ENCODE data around the gene ABCF1. TPM values are rescaled to one million over a fixed set of nuclear protein-coding genes. Genes with fewer than 3 reads are reported as not detected.

Gene ABCF1
- total RNA-seq, 1 donor from 2014 or later = 57.2 TPM

- no peak for TF ChIP-seq CTCF (IDR thresholded peaks at IDR 0.05; ENCODE audit: unreplicated experiment)
- DNase-seq (ENCODE audit: low spot score) = no peak
- Mint-ChIP-seq H3K27me3 (ENCODE audit: unreplicated experiment) (peaks cover 5% of the 10 kb centered on the region), H3K36me3 (ENCODE audit: low read depth, unreplicated experiment) (peaks cover under 1% of the 10 kb centered on the region), H3K27ac (ENCODE audit: unreplicated experiment) (no peak overlapping the region), H3K9me3 (ENCODE audit: unreplicated experiment) (no peaks in the 10 kb centered on the region), H3K4me3 (ENCODE audit: unreplicated experiment) (no peak overlapping the region), H3K4me1 (ENCODE audit: unreplicated experiment) (peaks cover 22% of the 10 kb centered on the region)
Observed at GRCh38 chr6:30537931-30538330, 33.3 kb upstream of the ABCF1 start.

GRCh38 chr6:30541515-30542403 is 29.5 kb upstream of the ABCF1 start:
- peak; percentile 78 for DNase-seq (ENCODE audit: low spot score)
- H3K9me3 Mint-ChIP-seq (ENCODE audit: unreplicated experiment) = no peaks in the 10 kb centered on the region
- H3K4me3 Mint-ChIP-seq (ENCODE audit: unreplicated experiment) = peak overlapping the region; percentile 61
- H3K4me1 Mint-ChIP-seq (ENCODE audit: unreplicated experiment) = peaks cover 30% of the 10 kb centered on the region
- peaks cover 6% of the 10 kb centered on the region for H3K27me3 Mint-ChIP-seq (ENCODE audit: unreplicated experiment)
- H3K27ac Mint-ChIP-seq (ENCODE audit: unreplicated experiment) = peak overlapping the region; percentile 95
- peak; percentile 96 for TF ChIP-seq CTCF (IDR thresholded peaks at IDR 0.05; ENCODE audit: unreplicated experiment)
- peaks cover 6% of the 10 kb centered on the region for H3K36me3 Mint-ChIP-seq (ENCODE audit: low read depth, unreplicated experiment)

DNA sequence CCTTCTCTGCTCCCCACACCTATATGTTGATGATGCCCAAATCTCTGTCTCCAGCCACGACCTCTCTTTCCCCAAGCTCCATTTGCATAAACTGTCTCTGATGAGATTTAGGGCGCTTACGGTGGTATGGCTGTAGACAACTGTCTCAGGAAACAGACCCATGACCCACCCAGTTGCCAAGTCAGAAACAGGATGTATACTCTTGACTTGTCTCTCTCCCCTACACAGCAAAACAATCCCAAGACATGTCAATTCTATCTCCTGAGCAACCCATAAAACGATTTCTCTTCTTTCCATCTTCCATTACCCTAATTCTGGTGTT is 28.9 kb upstream of the ABCF1 start:
- peaks cover 6% of the 10 kb centered on the region for H3K27me3 Mint-ChIP-seq (ENCODE audit: unreplicated experiment)

GRCh38 chr6:30542915-30543314 is 28.3 kb upstream of the ABCF1 start:
- Mint-ChIP-seq H3K36me3 (ENCODE audit: low read depth, unreplicated experiment) (peaks cover 9% of the 10 kb centered on the region), H3K27me3 (ENCODE audit: unreplicated experiment) (peaks cover 6% of the 10 kb centered on the region), H3K27ac (ENCODE audit: unreplicated experiment) (peak overlapping the region; percentile 95), H3K4me3 (ENCODE audit: unreplicated experiment) (peak overlapping the region; percentile 57), H3K9me3 (ENCODE audit: unreplicated experiment) (no peaks in the 10 kb centered on the region), H3K4me1 (ENCODE audit: unreplicated experiment) (peaks cover 30% of the 10 kb centered on the region)
- TF ChIP-seq CTCF (IDR thresholded peaks at IDR 0.05; ENCODE audit: unreplicated experiment) = no peak
- DNase-seq (ENCODE audit: low spot score) = peak; percentile 15

More for the DNA sequence above, 28.9 kb upstream of the ABCF1 start:
- no peak for TF ChIP-seq CTCF (IDR thresholded peaks at IDR 0.05; ENCODE audit: unreplicated experiment)
- peak overlapping the region; percentile 95 for H3K27ac Mint-ChIP-seq (ENCODE audit: unreplicated experiment)
- no peak for DNase-seq (ENCODE audit: low spot score)
- H3K4me3 Mint-ChIP-seq (ENCODE audit: unreplicated experiment) = peak overlapping the region; percentile 61
- H3K36me3 Mint-ChIP-seq (ENCODE audit: low read depth, unreplicated experiment) = peaks cover 9% of the 10 kb centered on the region
- peaks cover 30% of the 10 kb centered on the region for H3K4me1 Mint-ChIP-seq (ENCODE audit: unreplicated experiment)
- H3K9me3 Mint-ChIP-seq (ENCODE audit: unreplicated experiment) = no peaks in the 10 kb centered on the region

DNA sequence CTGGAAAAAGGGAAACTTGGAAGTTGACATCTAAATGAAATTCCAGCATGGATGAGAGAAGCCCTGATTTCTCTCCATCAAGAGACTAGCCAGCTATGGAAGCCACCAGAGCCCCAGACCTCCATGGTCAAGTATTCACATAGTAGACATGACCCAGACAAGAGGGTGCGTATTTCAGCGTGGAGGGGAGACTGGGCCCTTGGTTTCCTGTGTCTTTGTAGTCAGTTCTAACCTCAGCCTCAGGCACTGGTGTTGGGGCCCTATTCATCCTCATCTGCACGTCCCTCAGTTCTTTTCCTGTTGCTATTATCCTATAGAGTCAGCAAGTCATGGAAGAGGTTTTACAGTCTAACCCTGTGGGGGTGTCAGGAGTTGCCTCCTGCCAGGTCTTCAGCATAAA is 27.4 kb upstream of the ABCF1 start:
- Mint-ChIP-seq H3K9me3 (ENCODE audit: unreplicated experiment) (no peaks in the 10 kb centered on the region), H3K27me3 (ENCODE audit: unreplicated experiment) (peaks cover 8% of the 10 kb centered on the region)
- no peak for DNase-seq (ENCODE audit: low spot score)

More for the DNA sequence above, 27.4 kb upstream of the ABCF1 start:
- H3K4me1 Mint-ChIP-seq (ENCODE audit: unreplicated experiment) = peaks cover 30% of the 10 kb centered on the region
- no peak for TF ChIP-seq CTCF (IDR thresholded peaks at IDR 0.05; ENCODE audit: unreplicated experiment)
- peaks cover 16% of the 10 kb centered on the region for H3K36me3 Mint-ChIP-seq (ENCODE audit: low read depth, unreplicated experiment)
- H3K27ac Mint-ChIP-seq (ENCODE audit: unreplicated experiment) = peak overlapping the region; percentile 49
- peak overlapping the region; percentile 59 for H3K4me3 Mint-ChIP-seq (ENCODE audit: unreplicated experiment)

Measured in endothelial cell (in vitro differentiated cells).